GM19099 (cell line): ENCODE measurements around the gene SLC4A5.
A peak's percentile ranks its signal among the peaks of the same experiment; 100 is the strongest.

Source experiments
- POLR2A ChIP-seq: IDR thresholded peaks from 3 replicates; pipeline ENCODE4 v1.6.1; 2011; ENCODE audit warnings: low read depth; ENCODE audit not compliant: insufficient read length; ENCODE audit errors: extremely low read depth

The SLC4A5 gene, protein sequence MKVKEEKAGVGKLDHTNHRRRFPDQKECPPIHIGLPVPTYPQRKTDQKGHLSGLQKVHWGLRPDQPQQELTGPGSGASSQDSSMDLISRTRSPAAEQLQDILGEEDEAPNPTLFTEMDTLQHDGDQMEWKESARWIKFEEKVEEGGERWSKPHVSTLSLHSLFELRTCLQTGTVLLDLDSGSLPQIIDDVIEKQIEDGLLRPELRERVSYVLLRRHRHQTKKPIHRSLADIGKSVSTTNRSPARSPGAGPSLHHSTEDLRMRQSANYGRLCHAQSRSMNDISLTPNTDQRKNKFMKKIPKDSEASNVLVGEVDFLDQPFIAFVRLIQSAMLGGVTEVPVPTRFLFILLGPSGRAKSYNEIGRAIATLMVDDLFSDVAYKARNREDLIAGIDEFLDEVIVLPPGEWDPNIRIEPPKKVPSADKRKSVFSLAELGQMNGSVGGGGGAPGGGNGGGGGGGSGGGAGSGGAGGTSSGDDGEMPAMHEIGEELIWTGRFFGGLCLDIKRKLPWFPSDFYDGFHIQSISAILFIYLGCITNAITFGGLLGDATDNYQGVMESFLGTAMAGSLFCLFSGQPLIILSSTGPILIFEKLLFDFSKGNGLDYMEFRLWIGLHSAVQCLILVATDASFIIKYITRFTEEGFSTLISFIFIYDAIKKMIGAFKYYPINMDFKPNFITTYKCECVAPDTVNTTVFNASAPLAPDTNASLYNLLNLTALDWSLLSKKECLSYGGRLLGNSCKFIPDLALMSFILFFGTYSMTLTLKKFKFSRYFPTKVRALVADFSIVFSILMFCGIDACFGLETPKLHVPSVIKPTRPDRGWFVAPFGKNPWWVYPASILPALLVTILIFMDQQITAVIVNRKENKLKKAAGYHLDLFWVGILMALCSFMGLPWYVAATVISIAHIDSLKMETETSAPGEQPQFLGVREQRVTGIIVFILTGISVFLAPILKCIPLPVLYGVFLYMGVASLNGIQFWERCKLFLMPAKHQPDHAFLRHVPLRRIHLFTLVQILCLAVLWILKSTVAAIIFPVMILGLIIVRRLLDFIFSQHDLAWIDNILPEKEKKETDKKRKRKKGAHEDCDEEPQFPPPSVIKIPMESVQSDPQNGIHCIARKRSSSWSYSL

DNA sequence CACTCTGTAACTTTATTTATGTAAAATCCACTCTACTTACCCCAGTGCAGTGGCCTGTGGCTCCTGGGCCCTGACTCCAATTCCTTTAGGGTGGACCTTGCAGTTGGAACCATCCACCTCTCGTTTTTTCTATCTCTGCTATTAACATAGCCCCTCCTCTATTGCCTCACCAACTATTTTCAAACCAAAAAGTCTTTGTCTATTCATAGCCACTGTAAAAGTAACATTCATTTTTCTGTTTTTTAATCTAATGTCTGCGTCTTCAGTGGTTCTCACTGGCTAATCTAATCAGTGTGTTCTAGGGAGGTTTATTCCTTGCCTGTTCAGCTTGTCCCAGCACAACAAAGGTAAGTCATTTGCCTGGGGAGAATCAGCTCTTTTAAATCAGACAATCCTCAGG lies at the start of gene SLC4A5:
TSS of gene SLC4A5 (minus strand) at position 101 of the 400 bp plus-strand sequence. CDS start 28,393 bp downstream, outside the sequence.
- no peak for TF ChIP-seq POLR2A

DNA sequence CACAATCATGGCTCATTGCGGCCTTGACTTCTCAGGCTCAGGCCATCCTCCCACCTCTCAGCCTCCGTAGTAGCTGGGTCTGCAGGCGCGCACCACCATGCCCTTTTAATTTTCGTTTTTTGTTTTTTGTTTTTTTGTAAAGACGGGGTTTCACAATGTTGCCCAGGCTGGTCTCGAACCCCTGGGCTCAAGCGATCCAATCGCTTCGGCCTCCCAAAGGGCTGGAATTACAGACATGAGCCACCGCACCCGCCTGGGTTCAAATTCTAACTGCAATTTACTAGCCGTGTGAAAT lies 49.2 kb upstream of the SLC4A5 start:
- no peak for TF ChIP-seq POLR2A

DNA sequence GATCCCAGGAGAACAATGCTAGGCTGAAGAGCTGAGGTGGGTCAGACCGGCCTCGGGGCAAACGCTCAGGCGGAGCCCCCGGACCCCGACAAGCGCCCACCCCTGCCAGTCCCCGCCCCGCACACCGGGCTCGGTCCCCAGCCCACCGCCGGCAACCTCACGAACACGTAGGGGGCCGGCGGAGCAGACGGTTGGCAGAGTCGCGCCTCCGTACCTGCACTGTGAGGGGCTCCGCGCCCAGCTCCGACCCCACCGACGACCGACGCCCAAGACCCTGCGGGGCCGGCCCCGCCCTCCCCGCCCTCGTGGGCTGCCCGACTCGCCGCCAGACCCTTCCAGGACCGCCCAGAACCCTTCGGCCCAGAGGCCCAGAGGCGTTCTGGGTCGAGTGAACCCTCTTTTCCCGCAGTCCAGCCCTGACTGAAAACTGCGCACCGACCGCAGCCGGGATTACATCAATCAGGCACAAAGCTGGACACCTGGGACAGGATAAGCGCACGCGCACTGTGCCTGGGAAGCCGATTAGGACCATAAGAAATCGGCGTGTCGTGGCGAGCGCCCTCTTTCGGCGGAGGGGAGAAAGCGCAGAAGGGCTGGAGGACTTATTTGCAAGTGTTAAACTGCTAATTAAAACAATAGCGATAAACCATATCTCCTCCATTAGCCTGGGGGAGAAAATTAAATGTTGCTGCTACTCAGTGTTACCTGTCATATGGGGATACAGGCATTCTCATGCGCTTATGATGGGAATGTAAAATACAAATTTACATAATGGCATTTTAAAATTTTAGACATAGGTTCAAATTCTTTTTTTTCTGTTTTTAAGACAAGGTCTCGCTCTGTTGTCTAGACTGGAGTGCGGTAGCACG lies 48.6 kb upstream of the SLC4A5 start:
- peak; percentile 67 for TF ChIP-seq POLR2A

DNA sequence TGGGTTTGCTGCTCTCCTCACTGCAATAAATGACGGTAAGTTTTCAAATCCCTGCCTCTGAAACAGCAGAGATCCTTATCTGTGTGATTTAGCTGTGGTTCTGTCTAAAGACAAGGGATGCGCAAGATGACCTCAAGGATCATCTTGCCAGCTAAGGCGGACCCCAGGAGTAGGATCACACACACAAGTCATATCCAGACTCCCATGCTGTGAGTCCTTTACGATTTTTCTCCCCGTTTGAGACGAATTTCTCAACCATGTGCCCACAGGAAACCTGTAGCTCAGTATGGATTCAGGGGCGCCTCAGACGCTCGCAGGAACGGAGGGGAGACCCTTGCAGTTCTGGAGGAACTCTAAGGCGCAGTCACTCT lies 48.0 kb upstream of the SLC4A5 start:
- TF ChIP-seq POLR2A: no peak

DNA sequence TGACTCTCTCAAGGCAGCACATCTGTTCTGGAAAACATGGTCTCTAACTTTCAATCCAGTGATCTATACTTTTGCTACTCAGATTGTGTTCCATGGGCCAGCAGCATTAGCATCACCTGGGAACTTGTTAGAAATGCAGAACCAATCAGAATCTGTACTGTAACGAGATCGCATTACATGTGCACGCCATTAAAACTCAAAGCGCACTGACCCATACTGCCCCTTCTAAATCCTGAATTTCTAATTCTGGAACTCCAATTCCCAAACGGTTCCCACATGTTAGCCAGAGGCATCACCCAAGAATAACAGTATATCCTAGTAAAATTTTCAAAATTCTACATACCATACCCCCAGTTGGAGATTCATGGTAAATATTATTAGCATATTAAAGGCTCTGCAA lies 47.4 kb upstream of the SLC4A5 start:
- no peak for TF ChIP-seq POLR2A

DNA sequence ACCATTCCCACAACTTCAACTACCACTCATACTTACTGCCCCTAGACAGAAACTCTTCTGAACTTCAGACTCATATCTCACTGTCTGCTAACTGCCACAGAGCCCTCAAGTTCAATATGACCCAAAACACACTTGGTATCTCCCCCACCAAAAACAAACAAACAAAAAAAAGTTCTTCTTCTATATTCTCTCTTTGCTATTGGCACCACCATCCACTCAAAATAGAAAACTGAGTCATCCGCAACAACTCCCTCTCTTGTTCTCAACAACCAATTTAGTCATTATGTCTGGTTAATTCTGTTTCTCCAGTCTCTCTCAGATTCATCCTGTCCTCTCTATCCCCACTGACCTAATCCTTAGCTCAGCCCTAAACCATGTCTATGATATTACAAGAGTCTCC lies 44.1 kb upstream of the SLC4A5 start:
- no peak for TF ChIP-seq POLR2A

DNA sequence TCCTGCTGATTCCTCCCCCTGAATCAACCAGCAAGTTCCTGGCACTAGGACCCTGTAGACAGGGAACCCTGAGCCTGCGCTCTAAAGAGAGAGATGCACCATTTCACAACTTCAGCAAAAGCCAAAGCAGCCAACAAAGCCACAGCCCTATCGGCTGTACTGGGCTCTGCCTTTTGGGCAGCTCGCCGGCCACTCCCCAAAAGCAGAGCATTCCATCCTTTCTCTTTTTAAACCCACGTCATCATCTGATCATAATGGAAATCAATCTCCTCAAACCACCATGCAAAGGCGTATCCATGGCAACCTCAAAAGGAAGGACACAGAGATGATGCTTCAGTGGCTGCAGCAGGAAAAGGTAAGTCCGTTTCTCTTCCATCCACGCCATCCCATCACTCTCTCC lies 42.2 kb upstream of the SLC4A5 start:
- TF ChIP-seq POLR2A: no peak

DNA sequence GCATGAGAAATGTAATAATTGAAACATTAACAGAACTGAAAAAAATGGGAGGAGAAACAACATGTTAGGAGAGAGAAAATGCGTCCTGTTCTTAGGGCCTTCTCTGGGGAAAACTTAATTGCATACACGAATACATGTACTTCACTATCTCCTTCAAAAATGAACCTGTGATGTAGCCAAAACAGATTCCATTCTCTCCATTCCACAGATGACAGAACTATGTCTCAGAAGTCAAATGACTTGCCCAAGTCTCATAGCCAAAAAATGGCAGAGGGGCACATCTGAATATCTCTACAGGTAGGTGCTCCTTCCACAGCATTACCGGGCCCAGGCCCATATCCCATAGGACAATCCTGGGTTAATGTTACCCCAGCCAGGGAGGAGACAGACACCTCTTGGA lies 40.8 kb upstream of the SLC4A5 start:
- no peak for TF ChIP-seq POLR2A

DNA sequence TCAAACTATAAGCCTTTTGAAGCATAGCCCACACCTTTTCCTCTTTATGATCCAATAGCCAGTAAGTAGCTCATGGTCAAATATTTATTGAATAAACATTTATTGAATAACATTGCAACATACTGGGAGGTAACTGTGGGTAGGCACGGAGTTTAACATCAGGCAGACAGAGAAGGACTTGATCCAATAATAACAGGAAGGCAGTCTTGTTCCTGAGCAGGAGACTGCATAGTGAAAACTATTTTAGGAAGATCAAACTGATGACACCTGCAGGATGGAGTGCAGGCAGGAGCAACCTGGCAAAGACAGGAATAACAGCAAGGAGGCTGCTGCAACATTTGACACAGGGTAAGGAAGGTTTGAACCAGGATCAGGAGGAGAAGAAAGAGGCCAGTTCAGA lies 40.0 kb upstream of the SLC4A5 start:
- TF ChIP-seq POLR2A: no peak

DNA sequence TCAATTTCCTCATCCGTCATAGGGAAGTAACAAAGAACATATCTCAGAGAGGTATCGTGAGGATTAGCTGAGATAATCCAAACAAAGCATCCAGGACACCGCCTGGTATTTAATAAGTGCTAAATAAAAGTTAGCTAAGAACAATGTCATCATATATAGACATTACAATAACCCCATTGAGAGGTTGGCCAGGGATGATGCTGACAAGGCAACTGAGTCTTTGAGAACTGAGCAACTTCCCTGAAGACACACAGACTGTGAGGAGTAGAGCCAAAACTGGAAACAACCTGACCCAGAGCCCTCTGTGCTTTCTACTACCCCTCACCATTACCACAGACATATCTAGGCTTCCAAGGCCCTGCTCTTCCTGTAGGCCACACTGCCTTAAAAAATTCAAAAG lies 38.5 kb upstream of the SLC4A5 start:
- no peak for TF ChIP-seq POLR2A

DNA sequence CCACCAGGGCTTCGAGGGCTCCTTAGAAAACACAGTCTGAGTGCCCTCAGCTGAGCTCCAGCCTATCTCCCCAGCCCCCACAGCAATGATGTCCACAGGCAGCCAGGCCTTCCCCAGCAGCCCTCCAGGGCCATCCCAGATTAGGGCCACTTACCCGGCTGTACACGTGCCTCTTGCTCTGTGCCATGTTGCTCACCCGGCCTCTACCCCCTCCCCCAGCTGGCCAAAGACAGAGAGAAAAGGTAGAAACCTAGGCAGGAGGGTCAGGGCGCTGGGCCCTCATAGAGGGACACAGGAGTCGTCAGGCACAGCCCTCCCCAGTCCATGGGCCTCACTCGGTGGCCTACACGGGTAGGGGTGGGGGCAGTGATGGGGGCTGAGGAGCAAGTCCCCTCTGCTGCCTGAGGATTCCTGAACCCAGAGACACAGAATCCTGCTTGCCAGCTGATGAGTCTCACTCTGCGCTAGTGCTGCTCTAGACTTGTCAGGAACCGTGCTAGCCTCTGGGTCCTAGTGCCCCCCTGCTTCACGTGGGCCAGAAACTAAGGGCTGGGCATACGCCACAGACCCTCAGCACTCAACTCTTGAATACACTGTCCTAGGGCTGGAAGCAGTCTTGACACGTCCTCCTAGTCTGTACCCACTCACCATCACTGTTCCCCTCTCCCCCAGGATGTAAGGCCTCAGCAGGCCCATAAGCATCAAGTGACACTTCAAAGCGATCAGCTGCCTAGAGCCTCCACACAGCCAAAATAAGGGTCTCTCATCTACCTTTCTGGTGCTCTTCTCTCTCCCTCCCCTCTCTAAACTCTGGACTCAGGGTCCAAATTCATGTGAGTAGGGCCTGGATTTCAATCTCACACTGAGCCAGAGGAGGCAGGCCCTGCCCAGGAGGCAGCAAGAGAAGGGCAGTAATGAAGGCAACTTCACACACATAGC lies 36.9 kb upstream of the SLC4A5 start, which contains the start of gene DCTN1:
TSS of gene DCTN1 (minus strand) at position 461 of the 939 bp plus-strand sequence. CDS start at position 187, 274 bp downstream.
- no peak for TF ChIP-seq POLR2A

DNA sequence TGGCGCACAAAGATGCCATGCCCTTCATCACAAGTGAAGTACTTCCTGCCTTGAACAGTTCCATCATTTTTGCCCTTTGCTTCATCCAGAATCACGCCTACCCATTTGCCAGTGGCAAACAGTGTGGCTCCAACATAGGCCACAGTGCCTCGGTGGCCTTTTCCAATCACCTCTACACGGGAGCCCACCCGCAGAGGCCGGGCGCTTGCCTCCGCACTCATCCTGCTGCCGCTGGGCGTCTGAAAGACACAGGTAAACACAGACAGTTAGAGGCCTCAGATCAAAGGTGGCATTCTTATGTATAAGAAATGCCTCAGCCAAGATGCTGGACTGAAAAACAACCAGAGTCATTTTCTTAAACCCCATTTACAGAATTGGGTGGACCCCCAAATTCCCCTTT lies 34.8 kb upstream of the SLC4A5 start:
- no peak for TF ChIP-seq POLR2A

DNA sequence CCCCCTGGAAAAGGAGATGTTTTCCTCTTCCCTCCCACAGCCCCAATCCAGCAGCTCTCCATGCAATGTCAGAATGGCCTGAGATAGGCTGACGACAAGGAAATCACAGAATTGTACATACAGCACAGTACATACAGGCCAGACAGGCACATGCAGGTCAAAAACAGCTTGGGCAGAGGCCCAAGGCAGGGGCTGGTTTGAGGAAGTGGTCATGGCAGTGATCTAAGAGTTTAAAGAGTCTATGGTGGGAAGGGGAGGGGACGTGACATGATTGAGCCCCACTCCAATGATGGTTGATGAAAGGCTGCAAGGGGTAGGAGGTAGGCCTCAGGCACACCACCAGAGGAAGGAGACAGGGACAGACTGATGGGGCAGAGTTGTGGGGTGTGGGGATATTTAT lies 32.6 kb upstream of the SLC4A5 start:
- TF ChIP-seq POLR2A: no peak

DNA sequence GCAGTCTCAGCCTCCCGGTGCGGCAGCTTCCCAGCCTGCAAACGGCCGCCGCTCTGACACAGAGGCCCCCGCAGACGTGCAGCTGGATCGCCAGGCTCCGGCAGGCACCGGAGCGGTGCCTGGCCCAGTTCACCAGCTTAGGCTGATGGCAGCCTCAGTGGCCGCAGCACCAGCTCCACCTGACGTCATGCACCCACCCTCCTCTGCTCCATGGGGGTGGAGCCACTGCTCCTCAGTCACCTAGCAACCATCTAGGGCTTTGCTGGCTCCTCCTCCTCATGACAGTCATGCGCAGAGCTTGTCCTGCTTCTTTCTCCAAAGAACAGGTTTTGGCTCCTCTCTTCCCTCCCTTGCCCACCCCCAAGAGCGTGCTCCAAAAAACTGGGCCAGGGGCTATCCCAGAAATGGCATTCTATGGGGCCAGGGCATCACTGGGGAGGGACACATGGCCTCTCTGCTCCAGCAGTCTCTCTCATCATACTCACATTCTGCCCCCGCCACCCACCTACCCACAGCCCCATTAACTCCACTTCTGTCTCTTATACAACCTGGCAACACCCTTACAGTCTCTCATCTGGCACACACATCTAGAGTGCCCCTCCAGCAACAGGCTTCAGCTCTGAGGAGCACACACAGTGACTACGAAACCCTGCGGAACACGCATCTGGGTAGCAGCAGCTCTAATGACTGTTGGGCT lies 31.4 kb upstream of the SLC4A5 start:
- TF ChIP-seq POLR2A: no peak

DNA sequence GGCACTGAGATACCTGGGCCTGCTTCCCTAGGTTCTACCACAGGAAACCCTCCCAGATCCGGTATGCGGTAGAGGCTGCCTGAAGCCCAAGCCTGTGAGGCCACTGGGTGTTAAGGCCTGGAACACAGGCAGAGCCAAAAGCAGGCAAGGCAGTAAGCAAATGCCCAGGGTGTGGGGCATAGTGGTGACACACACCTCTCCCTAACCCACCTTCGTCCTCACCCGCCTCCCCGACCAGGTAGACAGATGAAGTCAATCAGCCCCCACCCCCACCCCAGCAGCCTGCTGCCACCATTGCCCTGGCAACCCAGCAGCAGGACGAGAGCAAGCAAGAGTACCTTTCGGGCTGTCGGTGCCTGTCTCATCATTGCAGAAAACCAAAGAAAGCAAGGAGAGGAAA lies 30.8 kb upstream of the SLC4A5 start:
- no peak for TF ChIP-seq POLR2A
